Upper lobe of right lung (tissue), 1 donor: ENCODE results near the gene CLCN5. TPM values are rescaled to one million over a fixed set of nuclear protein-coding genes. Genes with fewer than 3 reads are reported as not detected.

Experiments
- ATAC-seq: fragments of 200-7000 bp; cut with Tn5 transposase; one replicate; pipeline ENCODE4 v1.9.1; 2020; ENCODE audit warnings: mild to moderate bottlenecking, moderate library complexity
- DNase-seq: peaks from one replicate; pipeline ENCODE4 v3.0.0-alpha.2; 2020
- H3K27ac ChIP-seq: fragments of 200-600 bp; one replicate; pipeline ENCODE4 v1.8.0; 2022
- H3K27me3 ChIP-seq: fragments of 200-600 bp; one replicate; pipeline ENCODE4 v1.8.0; 2022; ENCODE audit warnings: mild to moderate bottlenecking
- H3K36me3 ChIP-seq: fragments of 200-600 bp; one replicate; pipeline ENCODE4 v1.8.0; 2022
- H3K4me1 ChIP-seq: fragments of 200-600 bp; one replicate; pipeline ENCODE4 v1.8.0; 2022
- H3K4me3 ChIP-seq: fragments of 200-600 bp; one replicate; pipeline ENCODE4 v1.8.0; 2022; ENCODE audit warnings: mild to moderate bottlenecking
- H3K9me3 ChIP-seq: fragments of 200-600 bp; one replicate; pipeline ENCODE4 v1.8.0; 2022
- intact Hi-C: fragments of 100-400 bp; cut with DNase I; formaldehyde crosslinking; loops from one replicate; pipeline ENCODE4 v1.11.0; 2022
- total RNA-seq: library from RNA; stranded (reverse); fragmentation: NEBNext Ultra II Directional; extraction: Animal tissue kit (Norgen Biotek cat#: 25700); gene quantifications from one replicate; pipeline ENCODE4 v1.2.1, GENCODE V29; 2021
- TF ChIP-seq, protein P1 (sequence below): fragments of 200-600 bp; IDR thresholded peaks from one replicate; pipeline ENCODE4 v1.8.0; 2022; ENCODE audit warnings: antibody characterized with exemption
- donor health status: DM: no; HTN: yes; CAD: no; lungs with severe emphysema.

CLCN5 gene
- total RNA-seq, 1 donor from 2014 or later: 12.2 TPM

DNA sequence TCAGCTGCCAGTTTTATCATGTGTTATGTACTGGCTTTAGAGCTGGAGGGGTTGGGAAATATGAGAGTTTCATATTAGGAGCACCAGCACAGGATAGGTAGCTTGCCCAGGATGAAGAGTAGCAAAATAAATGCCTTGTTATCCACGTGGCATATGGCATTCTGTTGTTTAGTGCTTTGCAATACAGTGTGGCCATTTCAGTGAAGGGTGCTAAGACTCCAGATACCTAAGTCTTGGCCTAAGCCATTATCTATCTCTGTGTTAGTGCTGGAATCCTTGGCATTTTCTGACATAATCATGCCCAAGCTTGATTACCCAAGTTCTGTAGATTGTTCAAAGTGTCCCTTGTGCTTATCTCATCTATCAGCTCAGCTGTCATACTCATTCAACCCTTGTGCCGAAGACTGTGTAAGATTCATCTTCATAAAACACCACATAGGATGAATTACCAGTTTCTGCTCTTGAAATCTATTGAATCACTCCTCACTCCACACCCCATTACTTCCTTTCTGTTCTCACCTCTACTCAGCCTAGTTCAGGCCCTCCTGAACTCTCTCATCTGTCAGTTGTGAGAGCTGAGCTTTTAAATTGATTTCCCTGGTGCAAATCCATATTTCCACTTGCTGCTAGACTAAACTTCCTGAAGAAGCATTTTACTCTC, 73.5 kb downstream of the CLCN5 start:
- ATAC-seq (no peak), DNase-seq (no peak)
- Histone ChIP-seq H3K4me3 (no peak overlapping the region), H3K9me3 (no peaks in the 10 kb centered on the region), H3K36me3 (no peaks in the 10 kb centered on the region), H3K27ac (no peak overlapping the region), H3K4me1 (no peaks in the 10 kb centered on the region), H3K27me3 (no peaks in the 10 kb centered on the region)
- TF ChIP-seq, protein P1, sequence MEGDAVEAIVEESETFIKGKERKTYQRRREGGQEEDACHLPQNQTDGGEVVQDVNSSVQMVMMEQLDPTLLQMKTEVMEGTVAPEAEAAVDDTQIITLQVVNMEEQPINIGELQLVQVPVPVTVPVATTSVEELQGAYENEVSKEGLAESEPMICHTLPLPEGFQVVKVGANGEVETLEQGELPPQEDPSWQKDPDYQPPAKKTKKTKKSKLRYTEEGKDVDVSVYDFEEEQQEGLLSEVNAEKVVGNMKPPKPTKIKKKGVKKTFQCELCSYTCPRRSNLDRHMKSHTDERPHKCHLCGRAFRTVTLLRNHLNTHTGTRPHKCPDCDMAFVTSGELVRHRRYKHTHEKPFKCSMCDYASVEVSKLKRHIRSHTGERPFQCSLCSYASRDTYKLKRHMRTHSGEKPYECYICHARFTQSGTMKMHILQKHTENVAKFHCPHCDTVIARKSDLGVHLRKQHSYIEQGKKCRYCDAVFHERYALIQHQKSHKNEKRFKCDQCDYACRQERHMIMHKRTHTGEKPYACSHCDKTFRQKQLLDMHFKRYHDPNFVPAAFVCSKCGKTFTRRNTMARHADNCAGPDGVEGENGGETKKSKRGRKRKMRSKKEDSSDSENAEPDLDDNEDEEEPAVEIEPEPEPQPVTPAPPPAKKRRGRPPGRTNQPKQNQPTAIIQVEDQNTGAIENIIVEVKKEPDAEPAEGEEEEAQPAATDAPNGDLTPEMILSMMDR: no peak
- intact Hi-C loops: no loop called here

DNA sequence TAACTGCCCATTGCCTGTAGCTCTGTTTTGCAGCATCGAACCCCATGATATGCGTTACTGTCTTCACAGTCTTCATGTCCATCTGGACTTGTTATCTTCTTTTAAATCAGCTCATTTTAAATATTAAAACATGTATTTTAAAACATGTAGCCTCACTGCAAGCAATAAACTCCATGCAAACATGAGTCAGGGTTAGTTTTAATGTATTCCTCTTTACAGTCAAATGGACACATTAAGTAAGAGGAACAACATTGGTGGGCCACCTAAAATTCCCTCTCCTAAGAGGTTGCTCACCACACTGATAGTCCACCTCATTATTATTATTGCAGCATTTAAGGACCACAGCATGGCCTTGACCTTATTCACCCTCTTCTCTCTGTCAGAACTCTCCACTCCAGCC, 74.1 kb downstream of the CLCN5 start:
- H3K27me3 ChIP-seq: no peaks in the 10 kb centered on the region
- H3K36me3 ChIP-seq: no peaks in the 10 kb centered on the region
- no peak overlapping the region for H3K27ac ChIP-seq
- no peaks in the 10 kb centered on the region for H3K9me3 ChIP-seq
- no peaks in the 10 kb centered on the region for H3K4me1 ChIP-seq
- intact Hi-C loops: no loop called here
- no peak overlapping the region for H3K4me3 ChIP-seq
- DNase-seq (no peak), ATAC-seq (no peak)
- TF ChIP-seq, protein P1: no peak

- Histone ChIP-seq H3K27me3 (no peaks in the 10 kb centered on the region), H3K4me1 (no peaks in the 10 kb centered on the region), H3K4me3 (no peak overlapping the region), H3K9me3 (no peaks in the 10 kb centered on the region), H3K27ac (no peak overlapping the region), H3K36me3 (no peaks in the 10 kb centered on the region)
- DNase-seq (no peak), ATAC-seq (no peak)
- TF ChIP-seq, protein P1: no peak
- intact Hi-C loops: no loop called here
Observed at GRCh38 chrX:49999087-49999486, 76.7 kb downstream of the CLCN5 start.

DNA sequence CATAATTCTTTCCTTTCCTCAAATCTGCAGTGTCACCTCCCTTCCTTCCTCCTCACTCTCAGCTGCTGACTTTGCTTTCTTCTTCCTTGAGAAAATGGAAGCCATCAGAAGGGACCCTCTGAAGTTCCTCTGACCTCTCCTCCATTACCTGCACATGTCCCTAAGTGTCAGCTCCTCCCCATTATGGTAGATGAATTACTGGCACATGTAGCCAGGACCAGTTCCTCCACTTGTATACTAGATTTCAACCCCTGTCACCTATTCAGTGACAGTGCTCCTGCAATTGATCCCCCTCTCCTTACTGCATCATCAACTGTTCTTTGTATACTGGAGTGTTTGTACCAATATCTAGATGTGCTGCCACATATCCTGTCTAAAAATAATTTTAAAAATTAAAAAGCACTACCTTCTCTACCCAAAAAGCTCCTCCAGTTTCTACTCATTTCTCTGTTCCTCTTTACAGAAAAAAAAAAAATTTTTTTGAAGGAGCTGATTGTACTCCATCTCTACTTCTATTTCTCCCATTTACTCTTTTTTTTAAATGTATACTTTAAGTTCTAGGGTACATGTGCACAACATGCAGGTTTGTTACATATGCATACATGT, 78.6 kb downstream of the CLCN5 start:
- Histone ChIP-seq H3K27me3 (no peaks in the 10 kb centered on the region), H3K4me1 (no peaks in the 10 kb centered on the region), H3K36me3 (no peaks in the 10 kb centered on the region), H3K9me3 (no peaks in the 10 kb centered on the region), H3K4me3 (no peak overlapping the region), H3K27ac (no peak overlapping the region)
- intact Hi-C loops: no loop called here
- ATAC-seq (no peak), DNase-seq (no peak)
- TF ChIP-seq, protein P1: no peak

DNA sequence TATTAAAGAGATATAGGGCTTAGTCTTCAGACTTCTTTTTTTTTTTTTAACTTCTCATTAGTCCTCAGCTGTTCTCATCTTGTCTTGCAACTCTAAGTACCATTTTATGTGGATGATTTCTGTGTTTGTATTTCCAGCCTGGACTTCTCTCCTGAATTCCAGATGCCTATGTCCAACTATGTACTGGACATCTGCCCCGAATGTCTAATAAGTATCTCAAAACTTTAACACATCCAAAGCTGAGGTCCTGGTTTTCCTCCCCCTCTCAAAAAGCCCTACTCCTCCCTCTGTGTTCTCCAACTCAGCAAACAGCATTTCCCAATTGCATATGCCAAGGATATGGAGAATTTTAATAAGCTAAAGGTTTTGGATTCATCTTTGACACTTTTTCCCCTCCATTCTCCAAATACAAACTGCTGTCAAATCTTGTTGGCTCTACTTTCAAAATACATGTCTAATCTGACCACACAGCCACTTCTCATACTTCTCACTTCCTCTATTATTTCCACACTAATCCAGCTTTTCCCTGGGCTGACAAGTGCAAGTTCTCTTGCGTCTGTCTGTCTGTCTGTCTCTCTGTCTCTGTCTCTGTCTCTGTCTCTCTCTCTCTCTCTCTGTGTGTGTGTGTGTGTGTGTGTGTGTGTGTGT, 79.8 kb downstream of the CLCN5 start:
- peak; percentile 51 for ATAC-seq

More for the DNA sequence above, 79.8 kb downstream of the CLCN5 start:
- TF ChIP-seq, protein P1: no peak
- no peak for DNase-seq
- Histone ChIP-seq H3K27me3 (no peaks in the 10 kb centered on the region), H3K4me1 (no peaks in the 10 kb centered on the region), H3K4me3 (no peak overlapping the region), H3K27ac (no peak overlapping the region), H3K9me3 (no peaks in the 10 kb centered on the region), H3K36me3 (no peaks in the 10 kb centered on the region)
- intact Hi-C loops: no loop called here
